ENCODE data around the gene SLC13A1. TPM values are rescaled to one million over a fixed set of nuclear protein-coding genes. Genes with fewer than 3 reads are reported as not detected.

Gene SLC13A1
- total RNA-seq, 1 experiment from 2014 or later: not detected

- ChIA-PET RAD21 (ENCODE audit: low non-redundant PET in 1 of 2, low total read pairs in 2 of 2, uncharacterized antibody in 2 of 2, unreplicated experiment in 2 of 2) (no interaction called here), POLR2A (no interaction called here), CTCF (no interaction called here)
- H2AFZ ChIP-seq (ENCODE audit: low read depth, low read length, poor library complexity, severe bottlenecking): no peak overlapping the region
- no peaks in the 10 kb centered on the region for H3K9me2 ChIP-seq (ENCODE audit: insufficient read depth)
- no peak overlapping the region for H3K9ac ChIP-seq (ENCODE audit: low read length)
- H3K79me2 ChIP-seq (ENCODE audit: insufficient read depth, low read length): no peaks in the 10 kb centered on the region
- no peaks in the 10 kb centered on the region for H3K4me1 ChIP-seq (ENCODE audit: control insufficient read depth in 1 of 2, insufficient read depth in 2 of 2, low read length in 2 of 2)
- no peaks in the 10 kb centered on the region for H3K9me3 ChIP-seq (ENCODE audit: control insufficient read depth in 1 of 2, insufficient read depth in 1 of 2, low read depth in 1 of 2, low read length in 2 of 2)
- H3K36me3 ChIP-seq (ENCODE audit: control insufficient read depth in 1 of 2, insufficient read depth in 2 of 2, low read length in 2 of 2): no peaks in the 10 kb centered on the region
- no peak for ATAC-seq
- no peaks in the 10 kb centered on the region for H3K27me3 ChIP-seq (ENCODE audit: insufficient read depth, low read length)
- no TSS peak for BruUV-seq (replicated peaks)
- no peak for TF ChIP-seq YY1 (IDR thresholded peaks at IDR 0.05; ENCODE audit: extremely low read depth, insufficient replicate concordance, low read depth, low read length)
- TF ChIP-seq CBX3 (IDR thresholded peaks at IDR 0.05; ENCODE audit: low read depth): no peak
- no peak for TF ChIP-seq EGR1 (IDR thresholded peaks at IDR 0.05; ENCODE audit: low read depth)
- TF ChIP-seq SIN3A (IDR thresholded peaks at IDR 0.05; ENCODE audit: low read depth): no peak
- TF ChIP-seq FOSL1 (IDR thresholded peaks at IDR 0.05; ENCODE audit: low read depth): no peak
- TF ChIP-seq ZBTB33 (IDR thresholded peaks at IDR 0.05; ENCODE audit: extremely low read depth, insufficient replicate concordance, low read length): no peak
- TF ChIP-seq RAD21 (IDR thresholded peaks at IDR 0.05; ENCODE audit: low read depth): no peak
- no peak for TF ChIP-seq MAX (IDR thresholded peaks at IDR 0.05)
- TF ChIP-seq ELF1 (IDR thresholded peaks at IDR 0.05; ENCODE audit: borderline replicate concordance, low read depth): no peak
- no peak for TF ChIP-seq TCF7L2 (IDR thresholded peaks at IDR 0.05; ENCODE audit: borderline replicate concordance, extremely low read depth, insufficient read depth, insufficient read length)
- TF ChIP-seq POLR2AphosphoS5 (IDR thresholded peaks at IDR 0.05; ENCODE audit: low read depth, low read length): no peak
- TF ChIP-seq ATF3 (IDR thresholded peaks at IDR 0.05): no peak
- no peak for TF ChIP-seq REST (IDR thresholded peaks at IDR 0.05; ENCODE audit: low read depth)
- TF ChIP-seq EZH2phosphoT487 (IDR thresholded peaks at IDR 0.05; ENCODE audit: borderline replicate concordance): no peak
- no peak for TF ChIP-seq POLR2A (IDR thresholded peaks at IDR 0.05; ENCODE audit: borderline replicate concordance, extremely low read depth, insufficient read depth, insufficient read length)
- TF ChIP-seq SRF (IDR thresholded peaks at IDR 0.05; ENCODE audit: low read depth): no peak
- no peak for TF ChIP-seq JUND (IDR thresholded peaks at IDR 0.05)
- H3K27ac ChIP-seq (ENCODE audit: low read depth, low read length): no peak overlapping the region
- no peaks in the 10 kb centered on the region for H4K20me1 ChIP-seq (ENCODE audit: insufficient read depth)
- no peak overlapping the region for H3K4me2 ChIP-seq (ENCODE audit: low read length)
- intact Hi-C loops (cut with micrococcal nuclease): no loop called here
- DNase-seq (ENCODE audit: low read depth, low spot score): no peak
- H3K4me3 ChIP-seq (replicated peaks in 1 of 2; ENCODE audit: low read depth in 1 of 2, low read length in 2 of 2): no peak overlapping the region
These were observed 1.7 kb downstream of the SLC13A1 start for GRCh38 chr7:123198111-123198510.

Measured in HCT116 (cell line).